Astrocyte of the cerebellum (primary cell): ENCODE results near the gene SNRNP70.

Experiments used
- DNase-seq: peaks from one replicate; pipeline ENCODE4 v3.0.0-alpha.2; 2011; ENCODE audit warnings: low read depth
- H3K4me3 ChIP-seq: 2 replicates; pipeline ENCODE4 v1.5.1; 2011; ENCODE audit warnings: mild to moderate bottlenecking, low read depth, low read length, moderate library complexity
- in situ Hi-C: cut with HindIII; loops from 2 replicates; pipeline ENCODE4 v1.10.0; 2017; ENCODE audit warnings: low sequenced_read_pairs
- TF ChIP-seq, protein P1 (sequence below): IDR thresholded peaks from 2 replicates; pipeline ENCODE4 v1.5.1; 2012; ENCODE audit warnings: low read length, low read depth, moderate library complexity, mild to moderate bottlenecking; ENCODE audit errors: missing control alignments

SNRNP70 gene

DNA sequence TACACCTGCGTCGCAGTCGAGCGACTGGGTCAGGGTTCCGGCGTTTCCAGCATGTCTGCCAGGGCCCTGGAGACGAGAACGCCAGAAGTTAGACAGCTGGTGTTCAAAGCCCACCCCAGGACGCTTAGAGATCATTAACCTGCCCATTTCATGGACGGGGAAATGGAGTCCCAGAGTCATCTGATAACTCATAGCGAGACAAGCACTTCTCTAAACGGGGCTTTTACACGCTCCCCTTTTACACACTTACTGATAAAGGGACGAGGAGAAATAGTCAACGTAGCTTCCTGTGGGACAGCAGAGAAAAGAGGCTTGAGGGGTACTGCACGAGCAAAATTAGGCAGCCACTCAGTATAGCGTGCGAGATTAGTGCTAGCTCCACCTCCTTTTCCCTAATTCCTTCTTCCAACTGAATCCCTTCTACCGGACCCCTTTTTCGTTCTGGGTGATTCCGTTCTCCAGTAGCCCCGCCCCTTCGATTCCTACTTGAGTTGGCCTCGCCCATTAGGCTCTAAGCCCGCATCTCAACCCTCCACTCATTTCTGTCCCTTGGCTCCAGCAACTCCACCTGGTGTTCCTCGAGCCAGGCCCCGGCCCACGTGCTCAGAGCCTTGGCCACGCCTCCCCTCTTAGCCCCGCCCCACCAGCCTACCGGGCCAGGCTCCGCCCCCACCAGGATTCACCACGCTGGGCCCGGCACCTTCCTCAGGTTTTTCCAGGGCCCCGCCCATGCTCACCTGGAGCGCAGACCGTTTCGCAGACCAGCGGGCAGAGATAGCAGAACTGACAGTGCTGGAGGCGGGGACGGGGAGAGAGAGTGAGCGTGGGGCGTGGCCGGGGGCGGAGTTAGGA is 66.2 kb downstream of the SNRNP70 start:
- in situ Hi-C loops, result no loop called here
- TF ChIP-seq, protein P1, sequence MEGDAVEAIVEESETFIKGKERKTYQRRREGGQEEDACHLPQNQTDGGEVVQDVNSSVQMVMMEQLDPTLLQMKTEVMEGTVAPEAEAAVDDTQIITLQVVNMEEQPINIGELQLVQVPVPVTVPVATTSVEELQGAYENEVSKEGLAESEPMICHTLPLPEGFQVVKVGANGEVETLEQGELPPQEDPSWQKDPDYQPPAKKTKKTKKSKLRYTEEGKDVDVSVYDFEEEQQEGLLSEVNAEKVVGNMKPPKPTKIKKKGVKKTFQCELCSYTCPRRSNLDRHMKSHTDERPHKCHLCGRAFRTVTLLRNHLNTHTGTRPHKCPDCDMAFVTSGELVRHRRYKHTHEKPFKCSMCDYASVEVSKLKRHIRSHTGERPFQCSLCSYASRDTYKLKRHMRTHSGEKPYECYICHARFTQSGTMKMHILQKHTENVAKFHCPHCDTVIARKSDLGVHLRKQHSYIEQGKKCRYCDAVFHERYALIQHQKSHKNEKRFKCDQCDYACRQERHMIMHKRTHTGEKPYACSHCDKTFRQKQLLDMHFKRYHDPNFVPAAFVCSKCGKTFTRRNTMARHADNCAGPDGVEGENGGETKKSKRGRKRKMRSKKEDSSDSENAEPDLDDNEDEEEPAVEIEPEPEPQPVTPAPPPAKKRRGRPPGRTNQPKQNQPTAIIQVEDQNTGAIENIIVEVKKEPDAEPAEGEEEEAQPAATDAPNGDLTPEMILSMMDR, result no peak
- DNase-seq, result no peak
- no peak overlapping the region for H3K4me3 ChIP-seq

DNA sequence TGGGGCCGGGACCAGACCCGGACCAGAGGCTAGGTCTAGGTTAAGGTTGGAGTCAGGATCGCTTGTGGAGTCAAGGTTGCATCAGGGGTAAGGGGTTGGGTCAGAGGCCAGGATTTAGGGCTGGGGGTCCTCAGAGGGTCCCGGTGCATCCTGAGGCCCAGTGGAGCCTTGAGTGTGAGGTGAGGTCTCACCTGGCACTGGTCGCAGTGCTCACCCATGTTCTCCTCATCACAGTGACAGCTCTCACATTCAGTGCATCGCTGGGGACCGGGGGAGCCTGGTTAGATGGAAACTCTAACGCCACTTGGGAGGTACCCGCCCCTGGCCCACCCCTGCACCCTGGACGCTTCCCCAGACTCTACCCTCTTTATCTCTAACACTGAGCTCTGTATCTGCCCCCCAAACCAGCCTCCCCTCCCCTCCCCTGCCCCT is 66.9 kb downstream of the SNRNP70 start:
- no peak for DNase-seq
- in situ Hi-C loops, result no loop called here
- no peak overlapping the region for H3K4me3 ChIP-seq
- TF ChIP-seq, protein P1, result no peak

GRCh38 chr19:49153167-49153809 is 68.0 kb downstream of the SNRNP70 start:
- in situ Hi-C loops, result no loop called here
- TF ChIP-seq, protein P1, result no peak
- H3K4me3 ChIP-seq, result no peak overlapping the region
- DNase-seq, result no peak

DNA sequence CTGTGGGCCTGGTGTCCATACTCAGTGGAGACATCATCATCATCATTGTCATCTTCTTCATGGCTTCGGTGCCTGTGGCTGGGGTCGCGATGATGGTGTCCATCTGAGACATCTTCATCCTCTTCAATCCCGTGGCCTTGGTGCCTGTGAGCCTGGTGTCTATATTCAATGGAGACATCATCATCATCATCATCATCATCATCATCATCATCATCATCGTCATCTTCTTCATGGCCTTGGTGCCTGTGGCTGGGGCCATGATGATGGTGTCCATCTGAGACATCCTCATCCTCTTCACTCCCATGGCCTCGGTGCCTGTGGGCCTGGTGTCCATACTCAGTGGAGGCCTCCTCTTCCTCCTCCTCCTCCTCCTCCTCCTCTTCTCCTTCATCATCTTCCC is 69.0 kb downstream of the SNRNP70 start:
- no peak for DNase-seq
- no peak overlapping the region for H3K4me3 ChIP-seq
- TF ChIP-seq, protein P1, result no peak
- in situ Hi-C loops, result no loop called here

GRCh38 chr19:49155005-49155819 is 70.0 kb downstream of the SNRNP70 start, which contains the start of gene HRC:
Gene HRC (minus strand): TSS chr19:49155396. CDS start chr19:49155237, 159 bp downstream.
- H3K4me3 ChIP-seq, result no peak within 1 kb of the TSS
- TF ChIP-seq, protein P1, result no peak
- DNase-seq, result no peak
- in situ Hi-C loops, result no loop called here

GRCh38 chr19:49155820-49156346 is 70.6 kb downstream of the SNRNP70 start:
- TF ChIP-seq, protein P1, result no peak
- in situ Hi-C loops, result no loop called here

More at GRCh38 chr19:49155820-49156346, 70.6 kb downstream of the SNRNP70 start:
- DNase-seq, result no peak
- no peak overlapping the region for H3K4me3 ChIP-seq
